IgD-negative memory B cell (primary cell): ENCODE data around the gene ZNF394. TPM values are rescaled to one million over a fixed set of nuclear protein-coding genes. Genes with fewer than 3 reads are reported as not detected.
"Not testable (repeated sequence)": the region's sequence is repeated elsewhere in the genome, so short reads cannot be mapped to it uniquely, and the experiment has no call there.

Experiments
- H3K27ac Mint-ChIP-seq, 3 donors: one replicate each; pipeline ENCODE4 v1.8.0; 2020 to 2022; ENCODE audit warnings: mild to moderate bottlenecking in 3 of 3, mixed read lengths in 3 of 3, moderate library complexity in 1 of 3
- H3K27me3 Mint-ChIP-seq: one replicate; pipeline ENCODE4 v1.8.0; 2021; ENCODE audit warnings: mixed read lengths
- H3K36me3 Mint-ChIP-seq: one replicate; pipeline ENCODE4 v1.8.0; 2020; ENCODE audit warnings: mild to moderate bottlenecking, mixed read lengths
- H3K4me1 Mint-ChIP-seq, 3 donors: one replicate each; pipeline ENCODE4 v1.8.0; 2020 to 2022; ENCODE audit warnings: mixed read lengths in 3 of 3, mild to moderate bottlenecking in 1 of 3
- H3K4me3 Mint-ChIP-seq, 4 donors: one replicate each; pipeline ENCODE4 v1.8.0; 2020 to 2022; ENCODE audit warnings: mild to moderate bottlenecking in 4 of 4, mixed read lengths in 4 of 4, moderate library complexity in 3 of 4
- H3K9me3 Mint-ChIP-seq, 3 donors: one replicate each; pipeline ENCODE4 v1.8.0; 2020 to 2021; ENCODE audit warnings: mixed read lengths in 3 of 3, mild to moderate bottlenecking in 1 of 3
- polyA plus RNA-seq: library from polyadenylated mRNA; unstranded; fragments of 300-500 nt; fragmentation: Illumina TruSeq; gene quantifications from one replicate; pipeline ENCODE4 v1.2.3, GENCODE V29; 2021

Gene ZNF394
- polyA plus RNA-seq, 1 donor from 2014 or later = 53.3 TPM

- H3K4me3 Mint-ChIP-seq = peak within 1 kb of the TSS; percentile 95 to 100 (median 100)
- H3K27ac Mint-ChIP-seq = peak within 1 kb of the TSS; percentile 93 to 100 (median 98)
- peaks cover 5% of the 10 kb centered on the region for H3K36me3 Mint-ChIP-seq
- peaks cover 2% of the 10 kb centered on the region for H3K27me3 Mint-ChIP-seq
- no peaks in the 10 kb centered on the region for H3K9me3 Mint-ChIP-seq
- H3K4me1 Mint-ChIP-seq = peaks cover 21 to 29% (median 25%) of the 10 kb centered on the region in 3 donors
Observed at GRCh38 chr7:99504603-99505323, 4.7 kb upstream of the ZNF394 start, which contains the start of gene ZKSCAN5. TSS of gene ZKSCAN5 (plus strand) at chr7:99504662. CDS start at chr7:99506045, 1,383 bp downstream.

- H3K9me3 Mint-ChIP-seq = no peaks in the 10 kb centered on the region
- H3K4me1 Mint-ChIP-seq = peaks cover 21 to 32% (median 25%) of the 10 kb centered on the region in 3 donors
- peak overlapping the region; percentile 93 to 100 (median 98) for H3K27ac Mint-ChIP-seq
- peaks cover 2% of the 10 kb centered on the region for H3K27me3 Mint-ChIP-seq
- H3K4me3 Mint-ChIP-seq = peak overlapping the region; percentile 95 to 100 (median 100)
- H3K36me3 Mint-ChIP-seq = peaks cover 4% of the 10 kb centered on the region
Observed at GRCh38 chr7:99504281-99504602, 4.2 kb upstream of the ZNF394 start.

- not testable (repeated sequence) for H3K36me3 Mint-ChIP-seq, H3K27me3 Mint-ChIP-seq, H3K9me3 Mint-ChIP-seq
- peak overlapping the region in 2 of 3 donors; percentile 59 to 69 for H3K27ac Mint-ChIP-seq
- H3K4me3 Mint-ChIP-seq = peak overlapping the region; percentile 77 to 100 (median 96)
- H3K4me1 Mint-ChIP-seq = peaks cover 27 to 31% (median 31%) of the 10 kb centered on the region in 3 donors
Observed at GRCh38 chr7:99501236-99501635, 1.2 kb upstream of the ZNF394 start.

GRCh38 chr7:99500637-99501009 lies 542 bp upstream of the ZNF394 start:
- Mint-ChIP-seq H3K27ac (peak overlapping the region; percentile 87 to 100 (median 94)), H3K4me1 (peaks cover 21 to 26% (median 25%) of the 10 kb centered on the region in 3 donors), H3K4me3 (peak overlapping the region; percentile 94 to 100 (median 98)), H3K9me3 (no peaks in the 10 kb centered on the region), H3K27me3 (no peaks in the 10 kb centered on the region), H3K36me3 (peaks cover 7% of the 10 kb centered on the region)

GRCh38 chr7:99499371-99499720 lies 735 bp downstream of the ZNF394 start:
- Mint-ChIP-seq H3K27me3 (no peaks in the 10 kb centered on the region), H3K4me3 (peak overlapping the region; percentile 94 to 100 (median 98)), H3K4me1 (peaks cover 17 to 24% (median 18%) of the 10 kb centered on the region in 3 donors), H3K27ac (peak overlapping the region; percentile 87 to 100 (median 94)), H3K36me3 (peaks cover 12% of the 10 kb centered on the region), H3K9me3 (no peaks in the 10 kb centered on the region)

GRCh38 chr7:99498546-99498944 lies 1.5 kb downstream of the ZNF394 start:
- Mint-ChIP-seq H3K27me3 (no peaks in the 10 kb centered on the region), H3K9me3 (peaks cover 0 to 7% (median 3%) of the 10 kb centered on the region in 3 donors), H3K36me3 (peaks cover 16% of the 10 kb centered on the region), H3K27ac (peak overlapping the region; percentile 87 to 100 (median 94)), H3K4me1 (peaks cover 16 to 24% (median 18%) of the 10 kb centered on the region in 3 donors), H3K4me3 (peak overlapping the region; percentile 94 to 100 (median 98))

GRCh38 chr7:99497766-99498545 lies 2.1 kb downstream of the ZNF394 start:
- H3K27me3 Mint-ChIP-seq = no peaks in the 10 kb centered on the region
- H3K4me3 Mint-ChIP-seq = peak overlapping the region; percentile 94 to 100 (median 98)
- H3K27ac Mint-ChIP-seq = peak overlapping the region in 2 of 3 donors; percentile 32 to 87
- H3K36me3 Mint-ChIP-seq = peaks cover 22% of the 10 kb centered on the region
- peaks cover under 1 to 9% (median 3%) of the 10 kb centered on the region in 3 donors for H3K9me3 Mint-ChIP-seq
- peaks cover 16 to 24% (median 18%) of the 10 kb centered on the region in 3 donors for H3K4me1 Mint-ChIP-seq

GRCh38 chr7:99493823-99494222 lies 6.3 kb downstream of the ZNF394 start:
- peaks cover 6 to 19% (median 13%) of the 10 kb centered on the region in 3 donors for H3K4me1 Mint-ChIP-seq
- no peaks in the 10 kb centered on the region for H3K27me3 Mint-ChIP-seq
- H3K36me3 Mint-ChIP-seq = peaks cover 21% of the 10 kb centered on the region
- peak overlapping the region in 2 of 3 donors; percentile 39 to 73 for H3K27ac Mint-ChIP-seq
- H3K4me3 Mint-ChIP-seq = no peak overlapping the region
- peaks cover 3 to 9% (median 3%) of the 10 kb centered on the region in 3 donors for H3K9me3 Mint-ChIP-seq

- Mint-ChIP-seq H3K27me3 (no peaks in the 10 kb centered on the region), H3K27ac (no peak overlapping the region), H3K9me3 (peaks cover 3 to 9% (median 3%) of the 10 kb centered on the region in 3 donors), H3K36me3 (peaks cover 20% of the 10 kb centered on the region), H3K4me1 (peaks cover 0 to 5% (median 2%) of the 10 kb centered on the region in 3 donors), H3K4me3 (no peak overlapping the region)
Observed at GRCh38 chr7:99490878-99491277, 9.2 kb downstream of the ZNF394 start.

GRCh38 chr7:99489235-99489634 lies 10.8 kb downstream of the ZNF394 start:
- Mint-ChIP-seq H3K9me3 (peaks cover 3 to 9% (median 3%) of the 10 kb centered on the region in 3 donors), H3K4me1 (peaks cover 0 to 5% (median 2%) of the 10 kb centered on the region in 3 donors), H3K36me3 (peaks cover 13% of the 10 kb centered on the region), H3K27ac (no peak overlapping the region), H3K4me3 (peak overlapping the region in 1 of 4 donors; percentile 22), H3K27me3 (no peaks in the 10 kb centered on the region)

GRCh38 chr7:99485094-99485493 lies 15.0 kb downstream of the ZNF394 start:
- H3K27me3 Mint-ChIP-seq = no peaks in the 10 kb centered on the region
- peak overlapping the region in 1 of 3 donors; percentile 69 for H3K27ac Mint-ChIP-seq
- no peak overlapping the region for H3K4me3 Mint-ChIP-seq
- peaks cover 3% of the 10 kb centered on the region for H3K36me3 Mint-ChIP-seq
- no peaks in the 10 kb centered on the region for H3K9me3 Mint-ChIP-seq
- peaks cover 0 to 2% (median 1%) of the 10 kb centered on the region in 3 donors for H3K4me1 Mint-ChIP-seq

GRCh38 chr7:99478464-99479440 lies 21.3 kb downstream of the ZNF394 start:
- Mint-ChIP-seq H3K27ac (peak overlapping the region in 2 of 3 donors; percentile 59 to 86), H3K4me3 (peak overlapping the region in 2 of 4 donors; percentile 45 to 58)

GRCh38 chr7:99476107-99476506 lies 24.0 kb downstream of the ZNF394 start:
- peaks cover 22 to 31% (median 26%) of the 10 kb centered on the region in 3 donors for H3K4me1 Mint-ChIP-seq
- peaks cover 1% of the 10 kb centered on the region for H3K27me3 Mint-ChIP-seq

More at GRCh38 chr7:99478464-99479440, 21.3 kb downstream of the ZNF394 start:
- H3K4me1 Mint-ChIP-seq = peaks cover 10 to 22% (median 15%) of the 10 kb centered on the region in 3 donors
- no peaks in the 10 kb centered on the region for H3K9me3 Mint-ChIP-seq
- no peaks in the 10 kb centered on the region for H3K36me3 Mint-ChIP-seq
- H3K27me3 Mint-ChIP-seq = no peaks in the 10 kb centered on the region

GRCh38 chr7:99473315-99473596 lies 26.8 kb downstream of the ZNF394 start:
- Mint-ChIP-seq H3K36me3 (no peaks in the 10 kb centered on the region), H3K4me3 (peak overlapping the region; percentile 93 to 100 (median 100)), H3K27ac (peak overlapping the region; percentile 95 to 98 (median 97)), H3K4me1 (peaks cover 15 to 23% (median 20%) of the 10 kb centered on the region in 3 donors), H3K9me3 (peaks cover 0 to 1% (median 0%) of the 10 kb centered on the region in 3 donors), H3K27me3 (peaks cover 3% of the 10 kb centered on the region)

More at GRCh38 chr7:99476107-99476506, 24.0 kb downstream of the ZNF394 start:
- H3K36me3 Mint-ChIP-seq = no peaks in the 10 kb centered on the region
- no peak overlapping the region for H3K4me3 Mint-ChIP-seq
- H3K27ac Mint-ChIP-seq = peak overlapping the region in 1 of 3 donors; percentile 41
- H3K9me3 Mint-ChIP-seq = peaks cover 0 to 1% (median 0%) of the 10 kb centered on the region in 3 donors
